ENCODE measurements around the gene EMC10.

DNA sequence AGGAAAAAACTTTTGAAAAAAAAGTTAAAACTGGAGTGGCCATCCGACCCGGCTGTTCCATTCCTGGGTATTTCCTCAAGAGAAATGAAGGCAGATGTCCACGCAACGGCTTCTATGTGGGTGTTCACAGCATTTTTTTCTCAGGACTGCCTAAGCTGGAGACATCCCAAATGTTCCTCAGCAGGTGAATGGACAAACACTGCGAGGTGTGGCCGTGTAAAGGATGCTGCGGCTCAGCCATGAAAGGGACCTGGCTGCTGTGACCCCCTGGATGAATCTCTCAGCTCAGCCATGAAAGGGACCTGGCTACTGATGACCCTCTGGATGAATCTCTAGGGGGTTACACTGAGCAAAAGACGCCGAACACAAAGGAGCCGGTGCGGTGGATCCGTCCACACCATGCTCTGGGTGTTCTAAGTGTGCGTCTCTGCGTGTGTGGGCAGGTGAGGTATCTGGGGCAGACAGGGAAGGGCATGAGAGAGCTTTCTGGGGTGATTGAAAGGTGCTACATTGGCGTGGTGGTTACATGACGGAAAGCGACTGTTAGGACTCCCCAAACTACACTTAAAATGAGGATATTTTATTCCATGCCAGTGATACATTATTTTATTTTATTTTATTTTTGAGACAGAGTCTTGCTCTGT lies 44.6 kb downstream of the EMC10 start:
- TF ChIP-seq, protein P1, sequence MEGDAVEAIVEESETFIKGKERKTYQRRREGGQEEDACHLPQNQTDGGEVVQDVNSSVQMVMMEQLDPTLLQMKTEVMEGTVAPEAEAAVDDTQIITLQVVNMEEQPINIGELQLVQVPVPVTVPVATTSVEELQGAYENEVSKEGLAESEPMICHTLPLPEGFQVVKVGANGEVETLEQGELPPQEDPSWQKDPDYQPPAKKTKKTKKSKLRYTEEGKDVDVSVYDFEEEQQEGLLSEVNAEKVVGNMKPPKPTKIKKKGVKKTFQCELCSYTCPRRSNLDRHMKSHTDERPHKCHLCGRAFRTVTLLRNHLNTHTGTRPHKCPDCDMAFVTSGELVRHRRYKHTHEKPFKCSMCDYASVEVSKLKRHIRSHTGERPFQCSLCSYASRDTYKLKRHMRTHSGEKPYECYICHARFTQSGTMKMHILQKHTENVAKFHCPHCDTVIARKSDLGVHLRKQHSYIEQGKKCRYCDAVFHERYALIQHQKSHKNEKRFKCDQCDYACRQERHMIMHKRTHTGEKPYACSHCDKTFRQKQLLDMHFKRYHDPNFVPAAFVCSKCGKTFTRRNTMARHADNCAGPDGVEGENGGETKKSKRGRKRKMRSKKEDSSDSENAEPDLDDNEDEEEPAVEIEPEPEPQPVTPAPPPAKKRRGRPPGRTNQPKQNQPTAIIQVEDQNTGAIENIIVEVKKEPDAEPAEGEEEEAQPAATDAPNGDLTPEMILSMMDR (IDR thresholded peaks at IDR 0.05): no peak
- no peak for TF ChIP-seq POLR2A (IDR thresholded peaks at IDR 0.05)

All from adrenal gland (tissue), 5 donors.